Measurements from ENCODE around the gene GMPR.

Gene GMPR

DNA sequence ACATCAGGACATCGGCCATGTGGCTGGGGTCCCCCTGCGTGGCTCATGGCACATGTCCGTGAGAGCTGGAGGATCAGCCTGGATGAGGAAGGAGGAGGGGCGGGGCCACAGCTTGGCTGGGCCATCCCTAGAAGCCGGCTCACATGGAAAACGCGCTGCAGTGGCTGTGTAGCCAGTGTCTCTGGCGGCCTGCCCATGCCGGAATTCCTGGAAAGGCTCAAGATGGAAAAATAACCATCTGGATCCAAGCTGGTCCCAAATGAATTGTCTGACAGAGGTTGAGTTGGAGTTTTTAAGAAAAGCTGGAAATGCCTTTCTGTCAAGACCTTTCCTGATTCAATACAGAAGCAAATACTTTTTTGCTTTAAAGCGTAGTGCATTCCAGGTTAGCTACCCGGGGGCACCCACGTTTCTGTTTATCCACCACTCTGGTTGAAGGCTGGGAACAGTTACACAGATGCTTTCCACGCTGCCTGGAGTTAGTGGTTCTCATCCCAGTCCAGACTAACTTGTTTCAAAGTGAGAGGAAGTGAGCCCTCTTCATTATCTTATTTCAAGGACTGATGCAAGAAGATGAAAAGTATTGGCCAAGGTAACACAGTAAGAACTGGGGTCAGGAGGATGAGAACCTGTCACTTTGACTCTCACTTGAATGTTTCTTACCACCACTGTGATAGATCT lies 99.0 kb downstream of the GMPR start:
- WGBS (ENCODE audit: insufficient coverage, insufficient read length): no CpG with 5 or more reads among the region's 13 CpGs
- Histone ChIP-seq H3K27me3 (ENCODE audit: control insufficient read depth, insufficient read depth, low read length) (no peaks in the 10 kb centered on the region), H3K9me3 (ENCODE audit: control insufficient read depth, insufficient read depth, low read length) (no peaks in the 10 kb centered on the region; the same call in 1 of the 2 replicates), H3K36me3 (ENCODE audit: control insufficient read depth, insufficient read depth, low read length) (no peaks in the 10 kb centered on the region), H3K4me1 (ENCODE audit: control insufficient read depth, insufficient read depth, low read length) (no peaks in the 10 kb centered on the region), H3K4me3 (ENCODE audit: low read length) (no peak overlapping the region), H3K27ac (ENCODE audit: low read length) (no peak overlapping the region)
- DNase-seq (ENCODE audit: low read depth, low spot score): no peak

DNA sequence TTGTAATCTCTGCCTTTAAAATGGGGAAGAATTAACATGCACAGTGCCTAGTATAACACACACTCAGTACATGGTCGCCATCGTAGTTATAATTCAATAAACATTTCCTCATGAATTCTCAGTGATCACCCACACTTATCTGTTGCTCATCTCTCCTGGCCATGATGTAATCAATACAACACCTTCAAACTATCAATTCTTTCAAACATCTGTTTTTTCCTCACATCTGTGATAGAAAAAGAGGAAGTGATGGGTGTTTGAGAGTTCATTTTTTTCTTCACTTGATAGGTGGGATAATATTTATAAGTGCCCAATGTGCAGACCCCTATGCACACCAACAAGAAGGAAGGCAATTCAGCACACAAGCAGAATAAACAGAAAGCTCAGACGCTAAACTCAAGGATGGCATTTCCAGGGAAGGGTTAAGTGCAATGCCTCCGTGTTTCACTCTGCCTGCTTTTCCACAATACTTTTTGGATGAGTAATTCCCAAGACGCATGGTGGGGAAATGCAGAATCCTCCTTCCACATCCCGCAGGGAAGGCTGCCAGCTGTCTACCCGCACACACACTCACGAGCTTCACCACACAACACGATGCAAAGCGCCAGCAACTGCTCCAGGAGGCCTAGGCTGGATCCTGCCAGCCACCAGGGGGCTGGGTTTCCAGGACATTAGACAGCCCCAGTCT lies 100.3 kb downstream of the GMPR start:
- H3K9me3 ChIP-seq (ENCODE audit: control insufficient read depth, insufficient read depth, low read length): no peaks in the 10 kb centered on the region; the same call in 1 of the 2 replicates
- WGBS (ENCODE audit: insufficient coverage, insufficient read length): no CpG with 5 or more reads among the region's 10 CpGs
- no peak overlapping the region for H3K4me3 ChIP-seq (ENCODE audit: low read length)
- no peak overlapping the region for H3K27ac ChIP-seq (ENCODE audit: low read length)
- H3K27me3 ChIP-seq (ENCODE audit: control insufficient read depth, insufficient read depth, low read length): no peaks in the 10 kb centered on the region
- DNase-seq (ENCODE audit: low read depth, low spot score): no peak
- H3K4me1 ChIP-seq (ENCODE audit: control insufficient read depth, insufficient read depth, low read length): no peaks in the 10 kb centered on the region
- no peaks in the 10 kb centered on the region for H3K36me3 ChIP-seq (ENCODE audit: control insufficient read depth, insufficient read depth, low read length)

DNA sequence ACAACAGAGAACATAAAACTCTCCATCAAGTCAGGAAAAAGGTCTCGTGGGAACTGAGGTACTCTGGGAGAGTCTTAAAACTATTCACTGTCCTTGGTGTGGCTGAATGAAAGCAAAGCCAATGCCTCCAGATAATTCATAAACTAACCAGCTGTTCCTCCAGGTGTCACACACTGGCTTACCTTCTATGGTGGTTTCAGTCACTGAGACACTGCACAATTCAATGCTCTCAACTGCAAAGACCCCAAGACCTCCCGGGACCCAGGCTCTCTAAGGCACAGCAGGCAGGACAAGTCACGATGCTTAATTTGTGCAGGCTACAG lies 100.8 kb downstream of the GMPR start:
- no peak for DNase-seq (ENCODE audit: low read depth, low spot score)
- Histone ChIP-seq H3K4me3 (ENCODE audit: low read length) (no peak overlapping the region), H3K27ac (ENCODE audit: low read length) (no peak overlapping the region), H3K36me3 (ENCODE audit: control insufficient read depth, insufficient read depth, low read length) (no peaks in the 10 kb centered on the region), H3K27me3 (ENCODE audit: control insufficient read depth, insufficient read depth, low read length) (no peaks in the 10 kb centered on the region), H3K4me1 (ENCODE audit: control insufficient read depth, insufficient read depth, low read length) (no peaks in the 10 kb centered on the region), H3K9me3 (ENCODE audit: control insufficient read depth, insufficient read depth, low read length) (no peaks in the 10 kb centered on the region; the same call in 1 of the 2 replicates)
- WGBS (ENCODE audit: insufficient coverage, insufficient read length): no CpG with 5 or more reads among the region's 3 CpGs

DNA sequence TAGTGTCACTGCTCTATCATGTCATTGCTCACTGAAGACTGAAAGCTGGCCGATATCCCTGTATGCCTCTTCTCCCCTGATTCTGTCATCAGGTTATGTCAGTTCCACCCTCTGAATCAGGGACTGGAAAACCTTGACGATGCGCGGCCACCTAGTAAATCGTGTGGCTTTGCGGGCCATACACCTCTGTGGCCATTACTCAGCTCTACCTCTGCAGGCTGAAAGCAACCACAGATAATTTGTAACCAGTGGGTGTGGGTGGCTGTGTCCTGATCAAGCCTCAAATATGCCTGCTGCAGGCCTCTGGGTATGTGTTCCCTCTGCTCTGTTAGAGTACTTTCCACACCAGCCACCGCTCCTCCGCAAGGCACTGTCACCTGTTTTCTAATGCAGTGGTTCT lies 105.2 kb downstream of the GMPR start:
- H3K9me3 ChIP-seq (ENCODE audit: control insufficient read depth, insufficient read depth, low read length): no peaks in the 10 kb centered on the region; the same call in 1 of the 2 replicates
- H3K27ac ChIP-seq (ENCODE audit: low read length): no peak overlapping the region
- no CpG with 5 or more reads among the region's 8 CpGs for WGBS (ENCODE audit: insufficient coverage, insufficient read length)
- H3K27me3 ChIP-seq (ENCODE audit: control insufficient read depth, insufficient read depth, low read length): no peaks in the 10 kb centered on the region
- no peaks in the 10 kb centered on the region for H3K4me1 ChIP-seq (ENCODE audit: control insufficient read depth, insufficient read depth, low read length)
- no peak overlapping the region for H3K4me3 ChIP-seq (ENCODE audit: low read length)
- no peaks in the 10 kb centered on the region for H3K36me3 ChIP-seq (ENCODE audit: control insufficient read depth, insufficient read depth, low read length)
- no peak for DNase-seq (ENCODE audit: low read depth, low spot score)

DNA sequence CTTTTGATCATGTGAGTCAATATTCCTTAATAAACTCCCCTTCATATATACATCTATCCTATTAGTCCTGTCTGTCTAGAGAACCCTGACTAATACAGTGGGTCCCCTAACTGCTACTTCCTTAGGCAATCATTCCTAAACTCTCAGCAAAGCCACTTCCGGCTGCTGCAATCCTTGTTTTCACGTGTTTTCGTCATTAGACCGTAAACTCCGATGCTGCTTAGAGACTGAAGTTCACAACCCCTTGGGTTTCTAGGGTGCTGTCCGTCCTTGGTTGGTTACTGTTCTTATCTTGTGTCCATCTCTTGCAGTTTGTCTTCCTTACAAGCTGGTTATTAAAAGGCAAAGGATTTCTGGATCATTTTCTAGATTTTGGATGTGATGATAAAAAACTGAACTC lies 106.4 kb downstream of the GMPR start:
- Histone ChIP-seq H3K4me1 (ENCODE audit: control insufficient read depth, insufficient read depth, low read length) (no peaks in the 10 kb centered on the region), H3K9me3 (ENCODE audit: control insufficient read depth, insufficient read depth, low read length) (no peaks in the 10 kb centered on the region; the same call in 1 of the 2 replicates), H3K36me3 (ENCODE audit: control insufficient read depth, insufficient read depth, low read length) (no peaks in the 10 kb centered on the region), H3K4me3 (ENCODE audit: low read length) (no peak overlapping the region), H3K27me3 (ENCODE audit: control insufficient read depth, insufficient read depth, low read length) (no peaks in the 10 kb centered on the region), H3K27ac (ENCODE audit: low read length) (no peak overlapping the region)
- DNase-seq (ENCODE audit: low read depth, low spot score): no peak
- no CpG with 5 or more reads among the region's 6 CpGs for WGBS (ENCODE audit: insufficient coverage, insufficient read length)

Data from iPS DF 6.9 (cell line).